ACC112 (cell line): Measurements from ENCODE around the gene CDYL.

Experiments used
- H2AFZ ChIP-seq: fragments of 200-600 bp; sonication (generic); one replicate; pipeline ENCODE4 v1.6.0; 2017; ENCODE audit warnings: antibody characterized with exemption, low read length; ENCODE audit not compliant: unreplicated experiment
- H3K27ac ChIP-seq: fragments of 200-600 bp; sonication (generic); 2 replicates; pipeline ENCODE4 v1.5.1; 2014; ENCODE audit warnings: low read depth, mild to moderate bottlenecking, antibody characterized with exemption, low read length, moderate library complexity
- H3K27me3 ChIP-seq: fragments of 200-600 bp; sonication (generic); 2 replicates; pipeline ENCODE4 v1.6.1; 2014; ENCODE audit warnings: mild to moderate bottlenecking, antibody characterized with exemption, low read length, moderate library complexity, mixed read lengths; ENCODE audit not compliant: insufficient read depth
- H3K36me3 ChIP-seq: fragments of 200-600 bp; sonication (generic); 2 replicates; pipeline ENCODE4 v1.6.1; 2016; ENCODE audit warnings: mild to moderate bottlenecking, antibody characterized with exemption, low read length, moderate library complexity, mixed read lengths; ENCODE audit not compliant: insufficient read depth
- H3K4me1 ChIP-seq: fragments of 200-600 bp; sonication (generic); one replicate; pipeline ENCODE4 v1.6.1; 2016; ENCODE audit warnings: low read length, mixed read lengths; ENCODE audit not compliant: insufficient read depth, unreplicated experiment, control insufficient read depth
- H3K4me3 ChIP-seq: fragments of 200-600 bp; sonication (generic); 2 replicates; pipeline ENCODE4 v1.5.1; 2014; ENCODE audit warnings: mild to moderate bottlenecking, low read depth, low read length
- H3K79me2 ChIP-seq: fragments of 200-600 bp; sonication (generic); one replicate; pipeline ENCODE4 v1.6.0; 2016; ENCODE audit warnings: low read length; ENCODE audit not compliant: control insufficient read depth, unreplicated experiment, insufficient read depth

Gene CDYL

DNA sequence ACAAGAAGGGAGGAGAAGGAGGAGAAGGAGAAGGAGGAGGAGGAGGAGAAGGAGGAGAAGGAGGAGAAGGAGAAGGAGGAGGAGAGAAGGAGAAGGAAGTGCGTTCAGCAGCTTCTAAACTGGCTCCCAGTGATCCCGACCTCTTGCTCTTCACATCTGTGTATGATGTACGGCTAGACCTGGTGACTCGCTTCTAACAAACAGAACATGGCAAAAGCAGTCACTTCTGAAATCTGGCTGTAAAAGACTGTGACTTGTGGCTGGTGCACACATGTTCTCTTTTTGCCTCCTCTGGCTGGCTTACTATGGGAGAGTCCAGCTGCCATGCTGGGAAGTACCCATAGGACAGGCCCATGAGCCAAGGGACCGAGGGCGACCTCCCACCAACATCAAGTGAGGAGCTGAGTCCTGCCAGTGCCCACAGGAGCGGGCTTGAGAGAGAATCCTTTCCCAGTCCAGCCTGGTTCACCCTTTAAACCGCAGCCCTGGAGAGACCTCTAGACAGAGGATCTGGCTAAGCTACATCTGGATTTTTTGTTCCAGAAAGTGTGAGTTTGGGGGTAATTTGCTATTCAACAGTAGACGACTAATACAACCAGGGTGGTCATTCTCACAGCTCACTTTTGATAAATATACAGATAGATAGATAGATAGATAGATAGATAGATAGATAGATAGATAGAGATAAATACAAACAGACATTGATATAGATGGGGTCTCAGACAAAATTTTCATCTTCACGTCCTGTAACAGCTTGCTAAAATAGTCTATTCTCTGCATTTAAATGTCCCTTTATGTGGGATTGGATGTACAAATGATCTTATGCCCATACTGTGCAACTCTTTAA, 185.3 kb downstream of the CDYL start:
- H3K79me2 ChIP-seq: no peaks in the 10 kb centered on the region
- H3K4me1 ChIP-seq: no peaks in the 10 kb centered on the region

GRCh38 chr6:4962905-4963304, 186.7 kb downstream of the CDYL start:
- Histone ChIP-seq H3K4me3 (no peak overlapping the region), H3K27ac (no peak overlapping the region), H3K79me2 (no peaks in the 10 kb centered on the region), H3K27me3 (no peaks in the 10 kb centered on the region), H3K4me1 (no peaks in the 10 kb centered on the region), H3K36me3 (no peaks in the 10 kb centered on the region), H2AFZ (no peak overlapping the region)

More for the DNA sequence above, 185.3 kb downstream of the CDYL start:
- Histone ChIP-seq H3K27ac (no peak overlapping the region), H3K27me3 (no peaks in the 10 kb centered on the region), H3K4me3 (no peak overlapping the region), H2AFZ (no peak overlapping the region), H3K36me3 (no peaks in the 10 kb centered on the region)

- Histone ChIP-seq H3K27ac (no peak overlapping the region), H3K4me3 (no peak overlapping the region), H3K36me3 (no peaks in the 10 kb centered on the region), H3K79me2 (no peaks in the 10 kb centered on the region), H3K4me1 (no peaks in the 10 kb centered on the region), H3K27me3 (no peaks in the 10 kb centered on the region), H2AFZ (no peak overlapping the region)
These were observed 188.7 kb downstream of the CDYL start for GRCh38 chr6:4964675-4965561.

GRCh38 chr6:4965562-4966389, 189.6 kb downstream of the CDYL start:
- Histone ChIP-seq H3K79me2 (no peaks in the 10 kb centered on the region), H3K27me3 (0 out of 2 replicates have a peak, but pooled peaks cover 2% of the 10 kb centered on the region), H3K4me1 (no peaks in the 10 kb centered on the region), H3K4me3 (no peak overlapping the region), H3K36me3 (no peaks in the 10 kb centered on the region), H2AFZ (no peak overlapping the region), H3K27ac (no peak overlapping the region)

- H3K4me1 ChIP-seq: no peaks in the 10 kb centered on the region
- no peak overlapping the region for H2AFZ ChIP-seq
- H3K4me3 ChIP-seq: no peak overlapping the region
- no peak overlapping the region for H3K27ac ChIP-seq
- H3K27me3 ChIP-seq: 0 out of 2 replicates have a peak, but pooled peaks cover 3% of the 10 kb centered on the region
- no peaks in the 10 kb centered on the region for H3K36me3 ChIP-seq
- no peaks in the 10 kb centered on the region for H3K79me2 ChIP-seq
These were observed 191.3 kb downstream of the CDYL start for GRCh38 chr6:4967301-4968030.

- Histone ChIP-seq H3K36me3 (no peaks in the 10 kb centered on the region), H3K4me1 (no peaks in the 10 kb centered on the region), H3K4me3 (no peak overlapping the region), H3K27me3 (0 out of 2 replicates have a peak, but pooled peaks cover 3% of the 10 kb centered on the region), H3K27ac (no peak overlapping the region), H2AFZ (no peak overlapping the region), H3K79me2 (no peaks in the 10 kb centered on the region)
These were observed 193.5 kb downstream of the CDYL start for GRCh38 chr6:4969609-4970285.

- Histone ChIP-seq H2AFZ (no peak overlapping the region), H3K79me2 (no peaks in the 10 kb centered on the region), H3K4me1 (no peaks in the 10 kb centered on the region), H3K27ac (no peak overlapping the region), H3K27me3 (0 out of 2 replicates have a peak, but pooled peaks cover 3% of the 10 kb centered on the region), H3K4me3 (no peak overlapping the region), H3K36me3 (no peaks in the 10 kb centered on the region)
These were observed 194.7 kb downstream of the CDYL start for GRCh38 chr6:4970739-4971395.

- Histone ChIP-seq H3K79me2 (no peaks in the 10 kb centered on the region), H3K27me3 (0 out of 2 replicates have a peak, but pooled peaks cover 3% of the 10 kb centered on the region), H3K4me3 (no peak overlapping the region), H3K27ac (no peak overlapping the region), H3K36me3 (no peaks in the 10 kb centered on the region), H2AFZ (no peak overlapping the region), H3K4me1 (no peaks in the 10 kb centered on the region)
These were observed 195.6 kb downstream of the CDYL start for GRCh38 chr6:4971851-4972250.

DNA sequence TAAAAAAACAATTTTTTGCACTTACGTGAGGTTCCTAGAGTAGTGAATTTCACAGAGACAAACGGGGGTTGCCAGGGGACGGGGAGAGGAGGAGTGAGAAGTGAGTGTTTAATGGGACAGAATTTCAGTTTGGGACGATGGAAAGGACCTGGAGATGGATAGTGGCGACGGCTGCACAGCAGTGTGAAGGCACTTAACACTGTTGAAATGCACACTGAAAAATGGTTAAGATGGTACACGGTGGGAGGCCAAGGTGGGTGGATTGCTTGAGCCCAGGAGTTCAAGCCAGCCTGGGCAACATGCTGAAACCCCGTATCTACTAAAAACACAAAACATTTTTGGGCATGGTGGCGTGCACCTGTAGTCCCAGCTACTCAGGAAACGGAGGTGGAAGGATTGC, 196.2 kb downstream of the CDYL start:
- Histone ChIP-seq H3K4me3 (no peak overlapping the region), H3K4me1 (no peaks in the 10 kb centered on the region), H3K27ac (no peak overlapping the region), H2AFZ (no peak overlapping the region), H3K79me2 (no peaks in the 10 kb centered on the region), H3K27me3 (0 out of 2 replicates have a peak, but pooled peaks cover 3% of the 10 kb centered on the region), H3K36me3 (no peaks in the 10 kb centered on the region)
